ENCODE data around the gene PPP2R3A.
"Not testable (repeated sequence)": the region's sequence is repeated elsewhere in the genome, so short reads cannot be mapped to it uniquely, and the experiment has no call there.

- TF ChIP-seq POLR2AphosphoS5 (IDR thresholded peaks at IDR 0.05; ENCODE audit: low read depth, low read length); POLR2A (IDR thresholded peaks at IDR 0.05; ENCODE audit: low read depth, low read length); TAF1 (IDR thresholded peaks at IDR 0.05; ENCODE audit: borderline replicate concordance, low read depth, low read length): not testable (repeated sequence)
Measured at GRCh38 chr3:136163607-136164006, 198.1 kb downstream of the PPP2R3A start.

Measured in GM12892 (cell line).